ENCODE results near the gene KCNJ9. TPM values are rescaled to one million over a fixed set of nuclear protein-coding genes. Genes with fewer than 3 reads are reported as not detected.
"Not testable (repeated sequence)": the region's sequence is repeated elsewhere in the genome, so short reads cannot be mapped to it uniquely, and the experiment has no call there.

The KCNJ9 gene
- total RNA-seq, 5 donors from 2014 or later (not counting 1 experiment from before 2014, with no cell fraction given): not detected

DNA sequence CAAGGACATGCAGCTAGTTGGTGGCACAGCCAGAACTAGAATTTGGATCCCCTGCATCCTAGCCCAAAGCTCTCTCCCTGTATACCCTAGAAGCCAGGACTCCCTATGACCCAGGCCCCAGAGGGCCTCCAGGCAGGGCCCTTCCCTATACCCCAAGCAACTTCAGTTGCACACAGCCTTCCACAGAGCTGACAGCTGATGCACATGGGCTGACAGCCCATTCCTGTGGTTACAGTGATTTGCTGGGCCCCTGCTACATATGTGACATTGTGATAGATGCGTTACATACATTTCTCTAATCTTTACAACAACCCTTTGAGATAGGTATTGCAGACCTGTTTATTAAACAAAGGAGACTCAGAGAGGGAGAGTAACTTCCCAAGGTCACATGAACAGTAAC, 40.0 kb downstream of the KCNJ9 start:
- no peak overlapping the region for H3K27ac Mint-ChIP-seq
- Histone ChIP-seq H3K27me3 (replicated peaks in 1 of 2; ENCODE audit: control insufficient read depth in 2 of 2, extremely low read depth in 1 of 2, insufficient read depth in 2 of 2, low read length in 1 of 2) (peaks cover 0 to 24% of the 10 kb centered on the region in 2 experiments), H3K27ac (ENCODE audit: low read length) (no peak overlapping the region), H3K4me3 (ENCODE audit: control insufficient read depth in 1 of 2, extremely low read depth in 1 of 2, low read length in 1 of 2) (no peak overlapping the region), H3K9me3 (no peaks in the 10 kb centered on the region), H3K36me3 (ENCODE audit: control insufficient read depth in 2 of 2, extremely low read depth in 1 of 2, insufficient read depth in 1 of 2, low read length in 1 of 2) (no peaks in the 10 kb centered on the region), H3K4me1 (ENCODE audit: control insufficient read depth in 1 of 2, extremely low read depth in 1 of 2, insufficient read depth in 2 of 2, low read length in 2 of 2) (no peaks in the 10 kb centered on the region)
- ATAC-seq (replicated peaks in 1 of 4): no peak
- CTCF ChIA-PET: interaction anchor here in 1 of 2 donors (0.6 kb wide), 1 partner anchor 1236 kb away, joined by 6 read pairs; no protein-coding TSS in a partner anchor
- POLR2A ChIA-PET: no interaction called here
- no peaks in the 10 kb centered on the region for H3K36me3 Mint-ChIP-seq
- H3K27me3 Mint-ChIP-seq: peaks cover 6 to 9% of the 10 kb centered on the region in 2 donors
- no peaks in the 10 kb centered on the region for H3K4me1 Mint-ChIP-seq
- DNase-seq: no peak
- H3K9me3 Mint-ChIP-seq: no peaks in the 10 kb centered on the region
- H3K4me3 Mint-ChIP-seq: no peak overlapping the region
- WGBS (ENCODE audit: insufficient coverage): no CpG with 5 or more reads among the region's 1 CpG

DNA sequence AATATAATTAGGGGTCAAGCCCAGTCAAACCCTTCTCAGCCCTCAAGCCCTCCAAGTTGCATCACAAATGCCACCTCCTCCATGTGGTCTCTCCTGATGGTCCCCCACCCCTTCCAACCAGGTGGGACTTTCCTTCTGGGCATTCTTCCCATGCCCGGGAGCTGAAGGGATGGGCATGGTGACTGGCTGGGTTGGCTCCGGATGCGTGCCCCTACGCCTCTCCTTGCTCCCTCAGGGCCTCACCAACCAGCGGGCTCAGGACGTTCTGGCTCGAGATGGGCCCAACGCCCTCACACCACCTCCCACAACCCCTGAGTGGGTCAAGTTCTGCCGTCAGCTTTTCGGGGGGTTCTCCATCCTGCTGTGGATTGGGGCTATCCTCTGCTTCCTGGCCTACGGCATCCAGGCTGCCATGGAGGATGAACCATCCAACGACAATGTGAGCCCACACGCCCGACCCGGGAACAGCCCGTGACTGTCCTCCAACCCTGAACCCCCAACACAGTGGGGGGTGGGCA, 41.7 kb downstream of the KCNJ9 start:
- DNase-seq (no peak), ATAC-seq (replicated peaks in 1 of 4) (no peak)
- Histone ChIP-seq H3K9me3 (no peaks in the 10 kb centered on the region), H3K4me3 (ENCODE audit: control insufficient read depth in 1 of 2, extremely low read depth in 1 of 2, low read length in 1 of 2) (no peak overlapping the region), H3K36me3 (ENCODE audit: control insufficient read depth in 2 of 2, extremely low read depth in 1 of 2, insufficient read depth in 1 of 2, low read length in 1 of 2) (no peaks in the 10 kb centered on the region), H3K27me3 (replicated peaks in 1 of 2; ENCODE audit: control insufficient read depth in 2 of 2, extremely low read depth in 1 of 2, insufficient read depth in 2 of 2, low read length in 1 of 2) (peaks cover 0 to 8% of the 10 kb centered on the region in 2 experiments), H3K27ac (ENCODE audit: low read length) (no peak overlapping the region), H3K4me1 (ENCODE audit: control insufficient read depth in 1 of 2, extremely low read depth in 1 of 2, insufficient read depth in 2 of 2, low read length in 2 of 2) (no peaks in the 10 kb centered on the region)
- whole genome bisulfite sequencing (ENCODE audit: insufficient coverage): 93% methylated on average over 10 of the region's 16 CpGs
- CTCF ChIA-PET: no interaction called here
- Mint-ChIP-seq H3K27me3 (peaks cover under 1 to 4% of the 10 kb centered on the region in 2 donors), H3K4me3 (no peak overlapping the region), H3K4me1 (no peaks in the 10 kb centered on the region), H3K36me3 (no peaks in the 10 kb centered on the region), H3K9me3 (no peaks in the 10 kb centered on the region), H3K27ac (no peak overlapping the region)
- POLR2A ChIA-PET: no interaction called here

DNA sequence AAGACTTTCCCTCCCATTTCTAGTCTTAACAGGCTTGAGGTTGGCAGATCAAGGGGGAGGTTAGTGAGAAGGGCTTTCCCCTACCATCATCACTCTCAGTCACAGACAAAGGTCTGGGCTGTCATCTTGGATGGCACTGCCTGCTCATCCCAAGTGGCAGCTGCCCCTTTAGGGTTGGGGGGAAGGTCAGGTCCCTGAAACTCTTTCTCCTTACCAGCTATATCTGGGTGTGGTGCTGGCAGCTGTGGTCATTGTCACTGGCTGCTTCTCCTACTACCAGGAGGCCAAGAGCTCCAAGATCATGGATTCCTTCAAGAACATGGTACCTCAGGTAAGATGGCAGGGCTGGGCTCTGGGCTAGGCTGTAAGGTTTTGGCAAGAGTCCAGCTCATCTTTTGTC, 42.4 kb downstream of the KCNJ9 start:
- no peaks in the 10 kb centered on the region for H3K9me3 ChIP-seq
- no peaks in the 10 kb centered on the region for H3K4me1 ChIP-seq (ENCODE audit: control insufficient read depth in 1 of 2, extremely low read depth in 1 of 2, insufficient read depth in 2 of 2, low read length in 2 of 2)
- ChIA-PET POLR2A (no interaction called here), CTCF (no interaction called here)
- no peaks in the 10 kb centered on the region for H3K4me1 Mint-ChIP-seq
- no peaks in the 10 kb centered on the region for H3K36me3 Mint-ChIP-seq
- ATAC-seq (replicated peaks in 1 of 4) (no peak), DNase-seq (no peak)
- peaks cover 0 to 4% of the 10 kb centered on the region in 2 experiments for H3K27me3 ChIP-seq (replicated peaks in 1 of 2; ENCODE audit: control insufficient read depth in 2 of 2, extremely low read depth in 1 of 2, insufficient read depth in 2 of 2, low read length in 1 of 2)
- no peak overlapping the region for H3K4me3 ChIP-seq (ENCODE audit: control insufficient read depth in 1 of 2, extremely low read depth in 1 of 2, low read length in 1 of 2)
- no peak overlapping the region for H3K27ac ChIP-seq (ENCODE audit: low read length)
- H3K27ac Mint-ChIP-seq: no peak overlapping the region
- H3K27me3 Mint-ChIP-seq: peaks cover 2 to 5% of the 10 kb centered on the region in 2 donors
- no peaks in the 10 kb centered on the region for H3K9me3 Mint-ChIP-seq
- no peak overlapping the region for H3K4me3 Mint-ChIP-seq
- H3K36me3 ChIP-seq (ENCODE audit: control insufficient read depth in 2 of 2, extremely low read depth in 1 of 2, insufficient read depth in 1 of 2, low read length in 1 of 2): no peaks in the 10 kb centered on the region

DNA sequence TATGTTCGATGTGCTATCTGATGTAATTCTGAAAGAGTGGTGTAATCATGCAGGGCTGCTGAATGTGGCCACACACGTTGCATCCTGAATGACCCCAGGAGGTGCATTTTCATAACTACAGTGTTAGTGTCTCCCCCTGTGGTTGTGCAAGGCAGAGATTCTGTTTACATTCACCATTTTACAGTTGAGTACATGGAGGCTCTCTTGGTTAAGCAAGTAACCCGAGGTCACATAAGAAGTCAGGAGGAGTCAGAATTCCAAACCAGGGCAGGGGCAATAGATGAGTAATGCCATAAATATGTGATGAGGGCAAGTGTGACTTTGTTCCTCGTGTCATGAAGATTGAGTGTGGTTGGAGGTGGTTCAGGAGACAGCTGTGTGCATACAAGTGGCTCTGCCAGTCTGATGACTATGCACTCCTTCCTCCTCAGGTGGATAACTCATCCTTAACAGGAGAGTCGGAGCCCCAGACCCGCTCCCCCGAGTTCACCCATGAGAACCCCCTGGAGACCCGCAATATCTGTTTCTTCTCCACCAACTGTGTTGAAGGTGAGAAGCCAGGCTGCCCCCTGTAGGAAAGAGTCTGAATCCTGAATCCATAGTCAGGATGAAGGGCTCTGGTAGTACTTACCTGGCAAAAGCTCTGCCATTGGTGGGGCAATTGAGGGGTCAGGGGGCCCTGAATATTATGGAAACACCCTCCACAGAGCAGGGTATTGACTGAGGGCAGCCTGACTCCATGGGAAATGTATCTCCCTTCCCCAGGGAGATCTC, 43.6 kb downstream of the KCNJ9 start:
- Mint-ChIP-seq H3K4me1 (no peaks in the 10 kb centered on the region), H3K9me3 (no peaks in the 10 kb centered on the region), H3K36me3 (no peaks in the 10 kb centered on the region), H3K27ac (no peak overlapping the region), H3K4me3 (no peak overlapping the region), H3K27me3 (peaks cover 5 to 8% of the 10 kb centered on the region in 2 donors)
- peaks cover 0 to 8% of the 10 kb centered on the region in 2 experiments for H3K27me3 ChIP-seq (replicated peaks in 1 of 2; ENCODE audit: control insufficient read depth in 2 of 2, extremely low read depth in 1 of 2, insufficient read depth in 2 of 2, low read length in 1 of 2)
- no peak for ATAC-seq (replicated peaks in 1 of 4)
- H3K36me3 ChIP-seq (ENCODE audit: control insufficient read depth in 2 of 2, extremely low read depth in 1 of 2, insufficient read depth in 1 of 2, low read length in 1 of 2): no peaks in the 10 kb centered on the region
- no peaks in the 10 kb centered on the region for H3K4me1 ChIP-seq (ENCODE audit: control insufficient read depth in 1 of 2, extremely low read depth in 1 of 2, insufficient read depth in 2 of 2, low read length in 2 of 2)
- WGBS (ENCODE audit: insufficient coverage): 63% methylated on average over 1 of the region's 8 CpGs
- no peak overlapping the region for H3K27ac ChIP-seq (ENCODE audit: low read length)
- POLR2A ChIA-PET: no interaction called here
- DNase-seq: no peak
- no peaks in the 10 kb centered on the region for H3K9me3 ChIP-seq
- H3K4me3 ChIP-seq (ENCODE audit: control insufficient read depth in 1 of 2, extremely low read depth in 1 of 2, low read length in 1 of 2): no peak overlapping the region
- CTCF ChIA-PET: no interaction called here

DNA sequence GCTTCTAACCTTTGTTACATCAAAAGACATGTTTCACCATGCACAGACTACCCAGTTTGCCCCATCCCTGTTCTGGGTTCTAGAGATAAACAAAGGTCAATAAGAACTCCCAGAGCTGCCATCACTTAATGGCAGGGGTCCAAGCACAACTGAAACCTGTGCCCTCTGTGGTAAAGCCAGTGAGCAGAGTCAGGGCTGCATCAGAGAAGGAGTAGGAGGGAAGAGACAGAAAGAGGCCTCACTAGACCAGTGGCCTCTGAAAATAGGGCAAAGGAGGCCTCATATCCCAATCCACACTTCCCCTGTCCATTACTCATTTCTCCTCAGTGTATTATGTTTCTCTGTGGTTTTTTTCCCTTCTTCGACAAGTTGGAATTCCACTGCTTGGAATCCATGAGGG, 44.4 kb downstream of the KCNJ9 start:
- Mint-ChIP-seq H3K27ac (no peak overlapping the region), H3K9me3 (no peaks in the 10 kb centered on the region), H3K36me3 (no peaks in the 10 kb centered on the region), H3K4me3 (no peak overlapping the region), H3K4me1 (no peaks in the 10 kb centered on the region), H3K27me3 (peaks cover 5 to 8% of the 10 kb centered on the region in 2 donors)
- H3K4me3 ChIP-seq (ENCODE audit: control insufficient read depth in 1 of 2, extremely low read depth in 1 of 2, low read length in 1 of 2): no peak overlapping the region
- ChIA-PET POLR2A (no interaction called here), CTCF (no interaction called here)
- peaks cover 0 to 12% of the 10 kb centered on the region in 2 experiments for H3K27me3 ChIP-seq (replicated peaks in 1 of 2; ENCODE audit: control insufficient read depth in 2 of 2, extremely low read depth in 1 of 2, insufficient read depth in 2 of 2, low read length in 1 of 2)
- no peak overlapping the region for H3K27ac ChIP-seq (ENCODE audit: low read length)
- no peaks in the 10 kb centered on the region for H3K9me3 ChIP-seq
- no peak for ATAC-seq (replicated peaks in 1 of 4)
- H3K36me3 ChIP-seq (ENCODE audit: control insufficient read depth in 2 of 2, extremely low read depth in 1 of 2, insufficient read depth in 1 of 2, low read length in 1 of 2): no peaks in the 10 kb centered on the region
- H3K4me1 ChIP-seq (ENCODE audit: control insufficient read depth in 1 of 2, extremely low read depth in 1 of 2, insufficient read depth in 2 of 2, low read length in 2 of 2): no peaks in the 10 kb centered on the region
- no CpG with 5 or more reads among the region's 1 CpG for WGBS (ENCODE audit: insufficient coverage)
- no peak for DNase-seq

DNA sequence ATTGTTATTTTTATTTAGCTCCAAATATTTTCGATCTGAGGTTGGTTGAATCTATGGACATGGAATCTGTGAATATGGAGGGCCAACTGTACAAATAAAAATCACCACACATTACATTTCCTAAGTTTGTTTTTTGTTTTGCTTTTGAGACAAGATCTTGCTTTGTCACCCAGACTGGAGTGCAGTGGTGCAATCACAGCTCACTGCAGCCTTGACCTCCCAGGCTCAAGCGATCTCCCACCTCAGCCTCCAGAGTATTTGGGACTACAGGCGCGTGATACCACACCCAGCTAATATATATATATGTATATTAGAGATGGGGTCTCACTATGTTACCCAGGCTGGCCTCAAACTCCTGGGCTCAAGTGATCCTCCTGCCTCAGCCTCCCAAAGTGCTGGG, 45.0 kb downstream of the KCNJ9 start:
- POLR2A ChIA-PET; H3K4me3 ChIP-seq (ENCODE audit: control insufficient read depth in 1 of 2, extremely low read depth in 1 of 2, low read length in 1 of 2); CTCF ChIA-PET; H3K36me3 ChIP-seq (ENCODE audit: control insufficient read depth in 2 of 2, extremely low read depth in 1 of 2, insufficient read depth in 1 of 2, low read length in 1 of 2); H3K4me1 Mint-ChIP-seq; H3K4me1 ChIP-seq (ENCODE audit: control insufficient read depth in 1 of 2, extremely low read depth in 1 of 2, insufficient read depth in 2 of 2, low read length in 2 of 2); ATAC-seq (replicated peaks in 1 of 4); H3K4me3 Mint-ChIP-seq; H3K27ac Mint-ChIP-seq; H3K36me3 Mint-ChIP-seq; H3K9me3 ChIP-seq; H3K27ac ChIP-seq (ENCODE audit: low read length); H3K9me3 Mint-ChIP-seq; H3K27me3 ChIP-seq (replicated peaks in 1 of 2; ENCODE audit: control insufficient read depth in 2 of 2, extremely low read depth in 1 of 2, insufficient read depth in 2 of 2, low read length in 1 of 2); DNase-seq: not testable (repeated sequence)
- H3K27me3 Mint-ChIP-seq: peaks cover 5 to 10% of the 10 kb centered on the region in 2 donors
- no CpG with 5 or more reads among the region's 4 CpGs for WGBS (ENCODE audit: insufficient coverage)
